ENCODE measurements around the gene MPPED1. TPM values are rescaled to one million over a fixed set of nuclear protein-coding genes. Genes with fewer than 3 reads are reported as not detected.

The MPPED1 gene
- polyA plus RNA-seq, 3 donors: 0.95 to 1.5 (median 1.1) TPM

GRCh38 chr22:43526117-43526655 is 114.4 kb downstream of the MPPED1 start:
- DNase-seq (ENCODE audit: extremely low read depth in 1 of 11, low read depth in 9 of 11, low spot score in 4 of 11): no peak

- DNase-seq (ENCODE audit: extremely low read depth in 1 of 11, low read depth in 9 of 11, low spot score in 4 of 11): no peak
These were observed 115.1 kb downstream of the MPPED1 start for GRCh38 chr22:43526946-43527345.

- DNase-seq (ENCODE audit: extremely low read depth in 1 of 11, low read depth in 9 of 11, low spot score in 4 of 11): no peak
These were observed 117.0 kb downstream of the MPPED1 start for GRCh38 chr22:43528601-43529360.

GRCh38 chr22:43529461-43529860 is 117.6 kb downstream of the MPPED1 start:
- no peak for DNase-seq (ENCODE audit: extremely low read depth in 1 of 11, low read depth in 9 of 11, low spot score in 4 of 11)

GRCh38 chr22:43529934-43530333 is 118.1 kb downstream of the MPPED1 start:
- DNase-seq (ENCODE audit: extremely low read depth in 1 of 11, low read depth in 9 of 11, low spot score in 4 of 11): no peak

- no peak for DNase-seq (ENCODE audit: extremely low read depth in 1 of 11, low read depth in 9 of 11, low spot score in 4 of 11)
These were observed 118.8 kb downstream of the MPPED1 start for GRCh38 chr22:43530349-43531201.

GRCh38 chr22:43531651-43532050 is 119.8 kb downstream of the MPPED1 start:
- no peak for DNase-seq (ENCODE audit: extremely low read depth in 1 of 11, low read depth in 9 of 11, low spot score in 4 of 11)

GRCh38 chr22:43532301-43533155 is 120.7 kb downstream of the MPPED1 start:
- DNase-seq (ENCODE audit: extremely low read depth in 1 of 11, low read depth in 9 of 11, low spot score in 4 of 11): no peak

- DNase-seq (ENCODE audit: extremely low read depth in 1 of 11, low read depth in 9 of 11, low spot score in 4 of 11): no peak
These were observed 121.3 kb downstream of the MPPED1 start for GRCh38 chr22:43533156-43533530.

- DNase-seq (ENCODE audit: extremely low read depth in 1 of 11, low read depth in 9 of 11, low spot score in 4 of 11): no peak
These were observed 122.0 kb downstream of the MPPED1 start for GRCh38 chr22:43533656-43534428.

GRCh38 chr22:43534916-43535315 is 123.1 kb downstream of the MPPED1 start:
- no peak for DNase-seq (ENCODE audit: extremely low read depth in 1 of 11, low read depth in 9 of 11, low spot score in 4 of 11)

GRCh38 chr22:43535336-43535735 is 123.5 kb downstream of the MPPED1 start:
- no peak for DNase-seq (ENCODE audit: extremely low read depth in 1 of 11, low read depth in 9 of 11, low spot score in 4 of 11)

- DNase-seq (ENCODE audit: extremely low read depth in 1 of 11, low read depth in 9 of 11, low spot score in 4 of 11): no peak
These were observed 123.9 kb downstream of the MPPED1 start for GRCh38 chr22:43535741-43536140.

GRCh38 chr22:43537019-43537585 is 125.3 kb downstream of the MPPED1 start:
- DNase-seq (ENCODE audit: extremely low read depth in 1 of 11, low read depth in 9 of 11, low spot score in 4 of 11): no peak

GRCh38 chr22:43539572-43540528 is 128.0 kb downstream of the MPPED1 start:
- DNase-seq (ENCODE audit: extremely low read depth in 1 of 11, low read depth in 9 of 11, low spot score in 4 of 11): no peak

- no peak for DNase-seq (ENCODE audit: extremely low read depth in 1 of 11, low read depth in 9 of 11, low spot score in 4 of 11)
These were observed 128.7 kb downstream of the MPPED1 start for GRCh38 chr22:43540529-43540923.

- no peak for DNase-seq (ENCODE audit: extremely low read depth in 1 of 11, low read depth in 9 of 11, low spot score in 4 of 11)
These were observed 129.2 kb downstream of the MPPED1 start for GRCh38 chr22:43541022-43541421.
